Fibroblast of lung (primary cell): ENCODE results near the gene UCP2.

Source experiments
- CTCF ChIP-seq, 2 donors: IDR thresholded peaks in 1 of 2; conservative IDR thresholded peaks in 1 of 2; 1 replicate in 1 of 2; 2 replicates in 1 of 2; pipeline ENCODE4 v1.5.1; 2011 to 2012; ENCODE audit warnings: low read length in 2 of 2, control low read depth in 1 of 2, inconsistent platforms in 1 of 2, low read depth in 1 of 2, mild to moderate bottlenecking in 1 of 2
- EZH2 ChIP-seq: IDR thresholded peaks from 2 replicates; pipeline ENCODE4 v1.5.1; 2012; ENCODE audit warnings: low read length, control low read depth, mild to moderate bottlenecking; ENCODE audit errors: missing control alignments

GRCh38 chr11:73961321-73961720 lies 21.3 kb downstream of the UCP2 start:
- TF ChIP-seq CTCF (conservative IDR thresholded peaks at IDR 0.05 in 1 of 2, IDR thresholded peaks at IDR 0.05 in 1 of 2; ENCODE audit: low read depth in 1 of 2, low read length in 2 of 2) = no peak
- TF ChIP-seq EZH2 = no peak
